OCI-LY7 (cell line): ENCODE results near the gene NAA60.

Source experiments
- EZH2phosphoT487 ChIP-seq: fragments of 200-600 bp; sonication (generic); IDR thresholded peaks from 2 replicates; pipeline ENCODE4 v1.6.1; 2018; ENCODE audit warnings: low read depth, borderline replicate concordance, mild to moderate bottlenecking, mixed run types, antibody characterized with exemption, low read length, moderate library complexity, mixed read lengths
- TF ChIP-seq, protein P1 (sequence below): fragments of 200-600 bp; sonication (generic); conservative IDR thresholded peaks from 2 replicates; pipeline ENCODE4 v1.5.1; 2014; ENCODE audit warnings: mild to moderate bottlenecking, antibody characterized with exemption, low read length, moderate library complexity, mixed read lengths

- TF ChIP-seq, protein P1, sequence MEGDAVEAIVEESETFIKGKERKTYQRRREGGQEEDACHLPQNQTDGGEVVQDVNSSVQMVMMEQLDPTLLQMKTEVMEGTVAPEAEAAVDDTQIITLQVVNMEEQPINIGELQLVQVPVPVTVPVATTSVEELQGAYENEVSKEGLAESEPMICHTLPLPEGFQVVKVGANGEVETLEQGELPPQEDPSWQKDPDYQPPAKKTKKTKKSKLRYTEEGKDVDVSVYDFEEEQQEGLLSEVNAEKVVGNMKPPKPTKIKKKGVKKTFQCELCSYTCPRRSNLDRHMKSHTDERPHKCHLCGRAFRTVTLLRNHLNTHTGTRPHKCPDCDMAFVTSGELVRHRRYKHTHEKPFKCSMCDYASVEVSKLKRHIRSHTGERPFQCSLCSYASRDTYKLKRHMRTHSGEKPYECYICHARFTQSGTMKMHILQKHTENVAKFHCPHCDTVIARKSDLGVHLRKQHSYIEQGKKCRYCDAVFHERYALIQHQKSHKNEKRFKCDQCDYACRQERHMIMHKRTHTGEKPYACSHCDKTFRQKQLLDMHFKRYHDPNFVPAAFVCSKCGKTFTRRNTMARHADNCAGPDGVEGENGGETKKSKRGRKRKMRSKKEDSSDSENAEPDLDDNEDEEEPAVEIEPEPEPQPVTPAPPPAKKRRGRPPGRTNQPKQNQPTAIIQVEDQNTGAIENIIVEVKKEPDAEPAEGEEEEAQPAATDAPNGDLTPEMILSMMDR, result no peak
- TF ChIP-seq EZH2phosphoT487, result no peak
These were observed 15.4 kb downstream of the NAA60 start for GRCh38 chr16:3458852-3459361.
